ENCODE data around the gene ACAP2.
"Not testable (repeated sequence)": the region's sequence is repeated elsewhere in the genome, so short reads cannot be mapped to it uniquely, and the experiment has no call there.

Gene ACAP2

GRCh38 chr3:195442573-195443390, at the start of gene ACAP2:
Gene ACAP2 (minus strand): TSS chr3:195443020. CDS start chr3:195442847, 173 bp downstream.
- DNase-seq (ENCODE audit: low read depth), result peak; percentile 98

- DNase-seq (ENCODE audit: low read depth), result no peak
Measured at GRCh38 chr3:195475614-195476013, 32.8 kb upstream of the ACAP2 start.

GRCh38 chr3:195475116-195475515, 32.3 kb upstream of the ACAP2 start:
- DNase-seq (ENCODE audit: low read depth), result not testable (repeated sequence)

- DNase-seq (ENCODE audit: low read depth), result no peak
Measured at GRCh38 chr3:195468841-195469240, 26.0 kb upstream of the ACAP2 start.

- no peak for DNase-seq (ENCODE audit: low read depth)
Measured at GRCh38 chr3:195468391-195468776, 25.6 kb upstream of the ACAP2 start.

- DNase-seq (ENCODE audit: low read depth), result no peak
Measured at GRCh38 chr3:195467641-195468390, 25.0 kb upstream of the ACAP2 start.

GRCh38 chr3:195466251-195466650, 23.4 kb upstream of the ACAP2 start:
- no peak for DNase-seq (ENCODE audit: low read depth)

GRCh38 chr3:195462922-195463321, 20.1 kb upstream of the ACAP2 start:
- not testable (repeated sequence) for DNase-seq (ENCODE audit: low read depth)

- DNase-seq (ENCODE audit: low read depth), result no peak
Measured at GRCh38 chr3:195462308-195462610, 19.4 kb upstream of the ACAP2 start.

GRCh38 chr3:195461594-195462307, 18.9 kb upstream of the ACAP2 start:
- DNase-seq (ENCODE audit: low read depth), result no peak

- no peak for DNase-seq (ENCODE audit: low read depth)
Measured at GRCh38 chr3:195460091-195460713, 17.4 kb upstream of the ACAP2 start.

- DNase-seq (ENCODE audit: low read depth), result no peak
Measured at GRCh38 chr3:195458316-195458717, 15.5 kb upstream of the ACAP2 start.

GRCh38 chr3:195455789-195456188, 13.0 kb upstream of the ACAP2 start:
- DNase-seq (ENCODE audit: low read depth), result no peak

GRCh38 chr3:195453236-195453635, 10.4 kb upstream of the ACAP2 start:
- DNase-seq (ENCODE audit: low read depth), result no peak

GRCh38 chr3:195451373-195452015, 8.7 kb upstream of the ACAP2 start:
- no peak for DNase-seq (ENCODE audit: low read depth)

GRCh38 chr3:195450731-195451229, 8.0 kb upstream of the ACAP2 start:
- DNase-seq (ENCODE audit: low read depth), result no peak

GRCh38 chr3:195448205-195448875, 5.5 kb upstream of the ACAP2 start:
- no peak for DNase-seq (ENCODE audit: low read depth)

- DNase-seq (ENCODE audit: low read depth), result no peak
Measured at GRCh38 chr3:195447201-195447600, 4.4 kb upstream of the ACAP2 start.

- no peak for DNase-seq (ENCODE audit: low read depth)
Measured at GRCh38 chr3:195446359-195446758, 3.5 kb upstream of the ACAP2 start.

GRCh38 chr3:195445885-195446284, 3.1 kb upstream of the ACAP2 start:
- no peak for DNase-seq (ENCODE audit: low read depth)

GRCh38 chr3:195443391-195443989, 670 bp upstream of the ACAP2 start:
- DNase-seq (ENCODE audit: low read depth), result no peak
